Measurements from ENCODE around the gene MAP3K20. TPM values are rescaled to one million over a fixed set of nuclear protein-coding genes. Genes with fewer than 3 reads are reported as not detected.

Gene MAP3K20
- total and polyA plus RNA-seq, 2 of the 4 experiments (the other 2 are of a cell fraction) = 27.5 to 84.4 TPM

- POLR2A ChIA-PET (ENCODE audit: unreplicated experiment) = no interaction called here
- H2AK9ac ChIP-seq (replicated peaks; ENCODE audit: low read depth, low read length, poor library complexity) = no peak overlapping the region
- H3K4me2 ChIP-seq (ENCODE audit: low read depth, low read length) = no peak overlapping the region
- intact Hi-C loops (cut with micrococcal nuclease) = no loop called here
- H3K14ac ChIP-seq (replicated peaks; ENCODE audit: low read depth, low read length) = no peak overlapping the region
- peaks cover 5% of the 10 kb centered on the region; the same call in 1 of the 2 replicates for H3K9me1 ChIP-seq (ENCODE audit: insufficient read depth, low read length)
- H2BK20ac ChIP-seq (ENCODE audit: low read depth, low read length) = no peak overlapping the region
- H2BK5ac ChIP-seq (ENCODE audit: low read depth, low read length, poor library complexity, severe bottlenecking) = no peak overlapping the region
- H3K27ac ChIP-seq (ENCODE audit: insufficient read depth, low read length) = no peak overlapping the region
- no peaks in the 10 kb centered on the region for H3K9me3 ChIP-seq (ENCODE audit: control insufficient read depth, insufficient read depth, low read length)
- CTCF ChIA-PET = interaction anchor here (1.1 kb wide), 1 partner anchor 39 kb away, joined by 4 read pairs; no protein-coding TSS in a partner anchor
- H2AFZ ChIP-seq (replicated peaks; ENCODE audit: low read length, poor library complexity) = no peak overlapping the region
- no CpG with 5 or more reads among the region's 1 CpG for WGBS, 2 experiments (ENCODE audit: extremely low coverage in 2 of 2, insufficient read length in 1 of 2)
- in situ Hi-C loops (cut with MboI; ENCODE audit: low sequenced_read_pairs) = no loop called here
- BruUV-seq (replicated peaks) = no TSS peak
- H3K4me1 ChIP-seq (ENCODE audit: control insufficient read depth, insufficient read depth, low read length) = peaks cover 6% of the 10 kb centered on the region
- no peak overlapping the region for H4K8ac ChIP-seq (ENCODE audit: low read depth in 2 of 2, low read length in 2 of 2)
- no peak overlapping the region for H3K4ac ChIP-seq (ENCODE audit: low read depth, low read length)
- H3K4me3 ChIP-seq (ENCODE audit: insufficient read depth, low read depth, low read length) = no peak overlapping the region
- no peaks in the 10 kb centered on the region for H3K27me3 ChIP-seq (ENCODE audit: control insufficient read depth, insufficient read depth, low read length)
- dilution Hi-C loops (cut with HindIII; ENCODE audit: low sequenced_read_pairs, unreplicated experiment) = no loop called here
- H3K9ac ChIP-seq (ENCODE audit: low read depth, low read length) = no peak overlapping the region
- no peak overlapping the region for H2BK15ac ChIP-seq (ENCODE audit: low read depth, low read length)
- H2BK120ac ChIP-seq (ENCODE audit: low read depth, low read length) = no peak overlapping the region
- ATAC-seq (ENCODE audit: low read depth) = peak; percentile 38
- H3K36me3 ChIP-seq (ENCODE audit: control insufficient read depth, insufficient read depth, low read length) = no peaks in the 10 kb centered on the region
- H2AK5ac ChIP-seq (ENCODE audit: low read depth, low read length) = no peak overlapping the region
- no peak for DNase-seq
- peak overlapping the region; percentile 27; the same call in 1 of the 2 replicates for H3K18ac ChIP-seq (ENCODE audit: low read depth, low read length)
- no peaks in the 10 kb centered on the region for H4K20me1 ChIP-seq (ENCODE audit: insufficient read depth, low read length)
- peaks cover 7 to 36% of the 10 kb centered on the region in 2 experiments; a peak in 3 of 4 replicates for H3K79me1 ChIP-seq (ENCODE audit: low read depth in 1 of 2, low read length in 2 of 2)
- H3K56ac ChIP-seq (ENCODE audit: extremely low read depth, insufficient read depth, low read length) = no peak overlapping the region
- no peak for TF ChIP-seq BHLHE40 (IDR thresholded peaks at IDR 0.05; ENCODE audit: low read depth, low read length)
- no peak for TF ChIP-seq ELK1 (IDR thresholded peaks at IDR 0.05; ENCODE audit: borderline replicate concordance, low read depth, low read length)
- H4K91ac ChIP-seq (ENCODE audit: insufficient read depth, low read depth, low read length) = no peak overlapping the region
- H3K23ac ChIP-seq (ENCODE audit: low read depth, low read length) = no peak overlapping the region
- H4K5ac ChIP-seq (ENCODE audit: low read depth, low read length) = no peak overlapping the region
Observed at GRCh38 chr2:173171321-173171720, 95.7 kb downstream of the MAP3K20 start.
